ENCODE results near the gene CEMIP2.

- TF ChIP-seq POLR2A (IDR thresholded peaks at IDR 0.05) (no peak), EP300 (IDR thresholded peaks at IDR 0.05) (no peak)
- TF ChIP-seq, protein P1, sequence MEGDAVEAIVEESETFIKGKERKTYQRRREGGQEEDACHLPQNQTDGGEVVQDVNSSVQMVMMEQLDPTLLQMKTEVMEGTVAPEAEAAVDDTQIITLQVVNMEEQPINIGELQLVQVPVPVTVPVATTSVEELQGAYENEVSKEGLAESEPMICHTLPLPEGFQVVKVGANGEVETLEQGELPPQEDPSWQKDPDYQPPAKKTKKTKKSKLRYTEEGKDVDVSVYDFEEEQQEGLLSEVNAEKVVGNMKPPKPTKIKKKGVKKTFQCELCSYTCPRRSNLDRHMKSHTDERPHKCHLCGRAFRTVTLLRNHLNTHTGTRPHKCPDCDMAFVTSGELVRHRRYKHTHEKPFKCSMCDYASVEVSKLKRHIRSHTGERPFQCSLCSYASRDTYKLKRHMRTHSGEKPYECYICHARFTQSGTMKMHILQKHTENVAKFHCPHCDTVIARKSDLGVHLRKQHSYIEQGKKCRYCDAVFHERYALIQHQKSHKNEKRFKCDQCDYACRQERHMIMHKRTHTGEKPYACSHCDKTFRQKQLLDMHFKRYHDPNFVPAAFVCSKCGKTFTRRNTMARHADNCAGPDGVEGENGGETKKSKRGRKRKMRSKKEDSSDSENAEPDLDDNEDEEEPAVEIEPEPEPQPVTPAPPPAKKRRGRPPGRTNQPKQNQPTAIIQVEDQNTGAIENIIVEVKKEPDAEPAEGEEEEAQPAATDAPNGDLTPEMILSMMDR (IDR thresholded peaks at IDR 0.05) = no peak
Measured at GRCh38 chr9:71729816-71730526, 38.3 kb downstream of the CEMIP2 start.
